Fibroblast of peridontal ligament (primary cell): Measurements from ENCODE around the gene CHD2.
"Not testable (repeated sequence)": the region's sequence is repeated elsewhere in the genome, so short reads cannot be mapped to it uniquely, and the experiment has no call there.

ENCODE experiments used
- DNase-seq: peaks from one replicate; pipeline ENCODE4 v3.0.0-alpha.2; 2010; ENCODE audit errors: extremely low read depth

CHD2 gene

GRCh38 chr15:93018574-93018973, 118.5 kb downstream of the CHD2 start:
- DNase-seq = no peak

GRCh38 chr15:93019090-93019489, 119.0 kb downstream of the CHD2 start:
- DNase-seq = no peak

GRCh38 chr15:93019971-93020370, 119.8 kb downstream of the CHD2 start:
- DNase-seq = no peak

- DNase-seq = no peak
These were observed 121.0 kb downstream of the CHD2 start for GRCh38 chr15:93020976-93021772.

- no peak for DNase-seq
These were observed 124.2 kb downstream of the CHD2 start for GRCh38 chr15:93024293-93024692.

- no peak for DNase-seq
These were observed 124.8 kb downstream of the CHD2 start for GRCh38 chr15:93024716-93025624.

GRCh38 chr15:93025625-93025982, 125.5 kb downstream of the CHD2 start:
- no peak for DNase-seq

- DNase-seq = no peak
These were observed 126.3 kb downstream of the CHD2 start for GRCh38 chr15:93026380-93026817.

- DNase-seq = peak; percentile 33
These were observed 127.3 kb downstream of the CHD2 start for GRCh38 chr15:93027413-93027812.

GRCh38 chr15:93028111-93028631, 128.0 kb downstream of the CHD2 start:
- DNase-seq = no peak

- DNase-seq = peak; percentile 99
These were observed 128.6 kb downstream of the CHD2 start for GRCh38 chr15:93028632-93029213.

- peak; percentile 37 for DNase-seq
These were observed 129.2 kb downstream of the CHD2 start for GRCh38 chr15:93029214-93029835.

GRCh38 chr15:93029836-93030429, 129.8 kb downstream of the CHD2 start:
- DNase-seq = peak; percentile 34

GRCh38 chr15:93030430-93031102, 130.4 kb downstream of the CHD2 start:
- peak; percentile 70 for DNase-seq

- no peak for DNase-seq
These were observed 131.0 kb downstream of the CHD2 start for GRCh38 chr15:93031103-93031464.

GRCh38 chr15:93031557-93032384, 131.6 kb downstream of the CHD2 start:
- not testable (repeated sequence) for DNase-seq

- not testable (repeated sequence) for DNase-seq
These were observed 132.5 kb downstream of the CHD2 start for GRCh38 chr15:93032515-93033206.

GRCh38 chr15:93033434-93034045, 133.4 kb downstream of the CHD2 start:
- no peak for DNase-seq

GRCh38 chr15:93034512-93034911, 134.4 kb downstream of the CHD2 start:
- no peak for DNase-seq
